Measurements from ENCODE around the gene ICAM2.

DNA sequence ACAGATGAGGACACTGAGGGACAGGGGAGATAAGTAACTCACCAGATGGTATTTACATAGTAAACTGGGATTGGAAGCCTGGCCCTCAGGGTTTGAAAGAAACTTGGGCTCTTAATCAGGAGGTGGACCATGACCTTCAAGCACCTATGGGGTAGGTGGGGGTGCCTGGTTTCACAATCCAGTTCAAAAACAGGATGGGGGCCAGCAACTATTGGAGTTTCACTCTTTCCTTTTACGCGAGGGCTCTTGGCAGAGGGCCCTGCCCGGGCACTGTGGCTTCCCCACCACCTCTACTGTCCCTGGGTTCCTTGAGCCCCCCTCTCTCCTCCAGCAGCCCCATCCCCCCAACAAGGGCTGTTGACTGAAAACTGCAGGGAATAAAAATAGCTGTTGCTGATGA, 33.6 kb downstream of the ICAM2 start:
- TF ChIP-seq CTCF (IDR thresholded peaks at IDR 0.05; ENCODE audit: low read depth, low read length, poor library complexity, severe bottlenecking), result no peak
- TF ChIP-seq EZH2phosphoT487 (IDR thresholded peaks at IDR 0.05; ENCODE audit: borderline replicate concordance, low read length), result no peak
